ENCODE measurements around the gene UGT2A1.

DNA sequence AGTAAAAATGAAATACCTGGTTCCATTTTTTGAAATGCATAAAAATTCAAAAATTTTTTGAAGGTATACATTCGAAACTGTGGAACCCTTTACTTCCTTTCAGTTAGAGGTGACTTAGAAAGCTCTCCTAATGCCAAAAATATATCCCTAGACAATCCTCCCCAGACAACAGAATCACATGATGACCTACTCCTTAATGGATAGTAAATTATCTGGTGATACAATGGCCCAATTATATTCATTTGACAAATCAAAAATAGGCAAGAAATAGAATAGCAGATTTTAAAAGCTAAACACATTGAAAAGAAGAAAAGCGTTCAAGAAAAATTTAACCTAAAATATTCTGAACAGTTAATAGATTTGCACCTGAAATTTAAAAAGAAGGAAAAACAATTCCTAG is 10.1 kb downstream of the UGT2A1 start:
- TF ChIP-seq POLR2A (IDR thresholded peaks at IDR 0.05): no peak
- TF ChIP-seq, protein P1, sequence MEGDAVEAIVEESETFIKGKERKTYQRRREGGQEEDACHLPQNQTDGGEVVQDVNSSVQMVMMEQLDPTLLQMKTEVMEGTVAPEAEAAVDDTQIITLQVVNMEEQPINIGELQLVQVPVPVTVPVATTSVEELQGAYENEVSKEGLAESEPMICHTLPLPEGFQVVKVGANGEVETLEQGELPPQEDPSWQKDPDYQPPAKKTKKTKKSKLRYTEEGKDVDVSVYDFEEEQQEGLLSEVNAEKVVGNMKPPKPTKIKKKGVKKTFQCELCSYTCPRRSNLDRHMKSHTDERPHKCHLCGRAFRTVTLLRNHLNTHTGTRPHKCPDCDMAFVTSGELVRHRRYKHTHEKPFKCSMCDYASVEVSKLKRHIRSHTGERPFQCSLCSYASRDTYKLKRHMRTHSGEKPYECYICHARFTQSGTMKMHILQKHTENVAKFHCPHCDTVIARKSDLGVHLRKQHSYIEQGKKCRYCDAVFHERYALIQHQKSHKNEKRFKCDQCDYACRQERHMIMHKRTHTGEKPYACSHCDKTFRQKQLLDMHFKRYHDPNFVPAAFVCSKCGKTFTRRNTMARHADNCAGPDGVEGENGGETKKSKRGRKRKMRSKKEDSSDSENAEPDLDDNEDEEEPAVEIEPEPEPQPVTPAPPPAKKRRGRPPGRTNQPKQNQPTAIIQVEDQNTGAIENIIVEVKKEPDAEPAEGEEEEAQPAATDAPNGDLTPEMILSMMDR (IDR thresholded peaks at IDR 0.05): no peak
